ENCODE measurements around the gene PLCL1. TPM values are rescaled to one million over a fixed set of nuclear protein-coding genes. Genes with fewer than 3 reads are reported as not detected.

Gene PLCL1
- total and polyA plus RNA-seq, 12 donors, result 1.6 to 24.0 (median 4.9) TPM

DNA sequence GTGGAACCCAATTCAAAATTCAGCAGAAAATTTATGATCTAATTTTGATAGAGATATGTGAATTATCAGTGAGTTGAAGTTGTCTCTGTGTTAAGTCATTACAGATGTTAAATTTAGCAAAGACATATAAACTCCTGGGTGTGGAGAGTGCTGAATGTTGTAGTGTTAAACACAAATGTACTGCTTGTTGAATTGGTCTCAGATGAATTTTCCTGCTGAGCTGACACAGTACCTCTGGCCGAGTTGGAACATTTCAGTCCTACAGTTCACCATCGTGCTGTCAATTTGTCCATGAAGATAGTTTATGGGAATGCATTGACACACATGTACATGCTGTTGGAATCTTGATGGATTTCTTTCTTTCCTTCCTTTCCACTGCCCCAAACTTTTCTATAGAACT, 255.9 kb downstream of the PLCL1 start:
- no peaks in the 10 kb centered on the region for H3K9me3 ChIP-seq (replicated peaks in 1 of 3)
- H3K36me3 ChIP-seq (replicated peaks in 1 of 2), result no peaks in the 10 kb centered on the region
- WGBS, 4 donors, result 67 to 78% (median 72%) methylated on average over 2 of the region's 2 CpGs
- no peak overlapping the region for H3K4me3 ChIP-seq
- no peak for DNase-seq
- intact Hi-C loops (cut with DNase I), result no loop called here
- no peak overlapping the region for H3K27ac ChIP-seq
- TF ChIP-seq, protein P1, sequence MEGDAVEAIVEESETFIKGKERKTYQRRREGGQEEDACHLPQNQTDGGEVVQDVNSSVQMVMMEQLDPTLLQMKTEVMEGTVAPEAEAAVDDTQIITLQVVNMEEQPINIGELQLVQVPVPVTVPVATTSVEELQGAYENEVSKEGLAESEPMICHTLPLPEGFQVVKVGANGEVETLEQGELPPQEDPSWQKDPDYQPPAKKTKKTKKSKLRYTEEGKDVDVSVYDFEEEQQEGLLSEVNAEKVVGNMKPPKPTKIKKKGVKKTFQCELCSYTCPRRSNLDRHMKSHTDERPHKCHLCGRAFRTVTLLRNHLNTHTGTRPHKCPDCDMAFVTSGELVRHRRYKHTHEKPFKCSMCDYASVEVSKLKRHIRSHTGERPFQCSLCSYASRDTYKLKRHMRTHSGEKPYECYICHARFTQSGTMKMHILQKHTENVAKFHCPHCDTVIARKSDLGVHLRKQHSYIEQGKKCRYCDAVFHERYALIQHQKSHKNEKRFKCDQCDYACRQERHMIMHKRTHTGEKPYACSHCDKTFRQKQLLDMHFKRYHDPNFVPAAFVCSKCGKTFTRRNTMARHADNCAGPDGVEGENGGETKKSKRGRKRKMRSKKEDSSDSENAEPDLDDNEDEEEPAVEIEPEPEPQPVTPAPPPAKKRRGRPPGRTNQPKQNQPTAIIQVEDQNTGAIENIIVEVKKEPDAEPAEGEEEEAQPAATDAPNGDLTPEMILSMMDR (IDR thresholded peaks at IDR 0.05), result no peak
- TF ChIP-seq POLR2A (IDR thresholded peaks at IDR 0.05), result no peak
- no peaks in the 10 kb centered on the region for H3K27me3 ChIP-seq
- peaks cover 0 to 11% of the 10 kb centered on the region in 2 donors for H3K4me1 ChIP-seq (replicated peaks in 1 of 2)

DNA sequence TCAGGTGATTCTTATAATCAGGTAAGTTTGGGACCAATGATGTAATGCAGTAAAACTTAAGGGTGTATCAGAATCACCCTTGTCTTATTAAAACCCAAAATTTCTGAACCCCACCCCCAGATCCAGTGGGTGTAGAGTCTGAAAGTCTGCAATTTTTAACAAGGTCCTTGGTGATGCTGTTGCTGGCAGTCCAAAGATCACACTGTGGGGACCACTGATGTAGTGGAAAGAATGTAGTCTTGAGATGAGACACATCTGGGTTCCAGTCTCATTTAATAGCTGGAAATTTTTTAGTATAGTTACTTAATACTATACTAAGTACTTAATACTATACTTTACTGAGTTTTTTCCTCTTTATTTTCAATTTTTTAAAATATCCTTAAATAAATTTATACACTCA, 258.4 kb downstream of the PLCL1 start:
- Histone ChIP-seq H3K4me1 (replicated peaks in 1 of 2) (peaks cover 0 to 8% of the 10 kb centered on the region in 2 donors), H3K4me3 (no peak overlapping the region), H3K27ac (no peak overlapping the region), H3K27me3 (no peaks in the 10 kb centered on the region), H3K9me3 (replicated peaks in 1 of 3) (no peaks in the 10 kb centered on the region), H3K36me3 (replicated peaks in 1 of 2) (no peaks in the 10 kb centered on the region)
- TF ChIP-seq, protein P1 (IDR thresholded peaks at IDR 0.05), result no peak
- no peak for TF ChIP-seq POLR2A (IDR thresholded peaks at IDR 0.05)
- intact Hi-C loops (cut with DNase I), result no loop called here
- DNase-seq, result no peak

DNA sequence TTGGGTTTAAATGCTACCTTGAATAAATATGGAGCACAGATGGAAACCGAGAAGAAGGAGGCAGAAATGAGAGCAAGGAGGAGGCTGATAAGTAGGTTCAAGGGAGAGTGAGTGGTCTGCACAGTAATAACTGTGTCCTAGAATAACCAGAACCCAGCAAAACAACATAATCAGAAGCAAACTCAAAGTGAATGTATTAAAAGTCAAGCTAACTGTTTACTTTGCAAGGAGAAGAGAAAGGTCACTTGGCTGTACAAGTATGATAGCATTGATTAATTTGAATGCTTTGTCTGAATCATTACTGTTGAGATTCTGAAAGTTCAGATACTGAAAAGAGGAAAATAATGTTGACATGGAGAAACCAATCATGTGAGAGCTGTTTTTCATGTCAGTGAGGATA, 258.8 kb downstream of the PLCL1 start:
- no peaks in the 10 kb centered on the region for H3K27me3 ChIP-seq
- H3K4me1 ChIP-seq (replicated peaks in 1 of 2), result peaks cover 0 to 8% of the 10 kb centered on the region in 2 donors
- H3K36me3 ChIP-seq (replicated peaks in 1 of 2), result no peaks in the 10 kb centered on the region
- no peak overlapping the region for H3K4me3 ChIP-seq
- intact Hi-C loops (cut with DNase I), result no loop called here
- no peaks in the 10 kb centered on the region for H3K9me3 ChIP-seq (replicated peaks in 1 of 3)
- TF ChIP-seq, protein P1 (IDR thresholded peaks at IDR 0.05), result no peak
- TF ChIP-seq POLR2A (IDR thresholded peaks at IDR 0.05), result no peak
- H3K27ac ChIP-seq, result no peak overlapping the region
- 30 to 59% (median 51%) methylated on average over 1 of the region's 1 CpG for WGBS, 4 donors
- DNase-seq, result no peak

DNA sequence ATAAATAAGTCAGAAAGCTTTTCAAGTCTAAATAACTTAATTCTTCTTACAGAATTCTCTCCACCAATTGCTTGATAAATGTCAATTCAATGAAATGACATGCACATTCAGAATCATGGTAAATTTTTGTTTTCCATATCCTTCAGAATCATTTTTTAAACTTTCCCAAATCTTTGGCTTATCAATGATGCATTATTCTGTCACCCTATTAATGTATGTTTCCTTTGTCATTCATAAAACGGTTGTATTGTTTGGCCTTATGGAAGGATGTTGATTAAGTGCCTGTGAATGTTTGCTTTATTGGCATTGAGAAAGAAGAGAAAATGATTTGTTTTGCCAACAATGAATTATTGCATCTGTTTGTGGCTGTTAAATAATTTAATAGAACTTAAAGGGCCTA, 260.9 kb downstream of the PLCL1 start:
- H3K4me3 ChIP-seq, result no peak overlapping the region
- WGBS, 4 donors, result 57 to 70% (median 64%) methylated on average over 1 of the region's 1 CpG
- DNase-seq, result no peak
- intact Hi-C loops (cut with DNase I), result no loop called here
- no peaks in the 10 kb centered on the region for H3K27me3 ChIP-seq
- peaks cover 0 to 8% of the 10 kb centered on the region in 2 donors for H3K4me1 ChIP-seq (replicated peaks in 1 of 2)
- H3K36me3 ChIP-seq (replicated peaks in 1 of 2), result no peaks in the 10 kb centered on the region
- no peaks in the 10 kb centered on the region for H3K9me3 ChIP-seq (replicated peaks in 1 of 3)
- no peak overlapping the region for H3K27ac ChIP-seq
- no peak for TF ChIP-seq POLR2A (IDR thresholded peaks at IDR 0.05)
- TF ChIP-seq, protein P1 (IDR thresholded peaks at IDR 0.05), result no peak

Measured in adrenal gland (tissue), 12 donors.